ENCODE measurements around the gene NDUFC2.

GRCh38 chr11:78074756-78075155 is 4.9 kb downstream of the NDUFC2 start:
- TF ChIP-seq CTCF (IDR thresholded peaks at IDR 0.05): no peak
- TF ChIP-seq POLR2AphosphoS5 (IDR thresholded peaks at IDR 0.05; ENCODE audit: insufficient read depth in 1 of 2, low read depth in 1 of 2): no peak

Measured in vagina (tissue), 2 donors.